BLaER1 (cell line): Measurements from ENCODE around the gene RNF113B.

Experiments used
- H3K27ac ChIP-seq: shearing (Covaris generic); formaldehyde crosslinking; 2 replicates; pipeline ENCODE4 v1.8.1; 2022
- H3K27me3 ChIP-seq: shearing (Covaris generic); formaldehyde crosslinking; 2 replicates; pipeline ENCODE4 v1.8.1; 2022
- H3K36me3 ChIP-seq: shearing (Covaris generic); formaldehyde crosslinking; 2 replicates; pipeline ENCODE4 v1.8.1; 2022
- H3K4me1 ChIP-seq: shearing (Covaris generic); formaldehyde crosslinking; 2 replicates; pipeline ENCODE4 v1.8.1; 2022
- H3K4me2 ChIP-seq: shearing (Covaris generic); formaldehyde crosslinking; 2 replicates; pipeline ENCODE4 v1.8.1; 2022
- H3K4me3 ChIP-seq: shearing (Covaris generic); formaldehyde crosslinking; 2 replicates; pipeline ENCODE4 v1.8.1; 2022
- H3K9ac ChIP-seq: shearing (Covaris generic); formaldehyde crosslinking; 2 replicates; pipeline ENCODE4 v1.8.1; 2022
- H3K9me3 ChIP-seq: shearing (Covaris generic); formaldehyde crosslinking; 2 replicates; pipeline ENCODE4 v1.8.1; 2022
- H4K20me1 ChIP-seq: shearing (Covaris generic); formaldehyde crosslinking; 2 replicates; pipeline ENCODE4 v1.8.1; 2022
- Cebpa-rat ChIP-seq: shearing (Covaris generic); IDR thresholded peaks from 2 replicates; pipeline ENCODE4 v1.8.1; 2022

The RNF113B gene

DNA sequence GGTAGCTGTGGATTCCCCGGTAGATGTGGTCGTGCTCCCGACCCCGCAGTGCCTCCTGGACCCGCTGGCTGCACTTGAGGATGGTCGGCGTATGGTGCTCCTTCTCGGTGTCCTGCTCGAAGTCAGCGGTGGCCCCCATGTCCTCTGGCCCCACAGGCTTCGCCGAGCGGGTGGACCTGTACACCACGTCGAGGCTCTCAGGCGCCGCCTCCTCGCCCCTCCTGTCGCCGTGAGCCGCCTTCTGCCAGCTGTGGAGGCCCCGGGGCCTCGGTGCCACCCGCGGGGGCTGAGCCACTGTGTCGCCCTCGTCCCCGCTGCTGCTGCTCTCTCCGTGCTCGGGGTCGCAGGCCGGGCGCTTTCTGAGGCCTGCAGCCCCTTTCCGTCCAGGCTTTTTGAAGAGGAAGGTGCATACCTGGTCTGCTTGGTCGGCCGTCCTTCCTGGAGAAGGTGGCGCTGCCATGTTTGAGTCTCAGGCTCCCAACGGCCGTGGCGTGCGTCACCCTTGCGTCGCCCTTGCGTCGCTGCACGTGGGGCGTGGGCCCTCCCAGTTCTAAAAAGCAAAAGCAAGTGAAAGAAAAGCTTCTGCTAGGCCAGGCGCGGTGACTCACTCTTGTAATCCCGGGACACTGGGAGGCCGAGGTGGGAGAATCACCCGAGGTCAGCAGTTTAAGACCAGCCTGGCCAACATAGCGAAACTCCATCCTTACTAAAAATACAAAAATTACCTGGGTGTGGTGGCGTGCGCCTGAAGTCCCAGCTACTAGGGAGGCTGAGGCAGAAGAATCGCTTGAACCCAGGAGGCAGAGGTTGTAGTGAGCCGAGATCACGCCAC lies at the start of gene RNF113B:
Gene RNF113B (minus strand): TSS at position 493 of the 832 bp plus-strand sequence. CDS start 33 bp downstream, at position 460.
- no peak within 1 kb of the TSS for H3K4me3 ChIP-seq
- peaks cover 26% of the 10 kb centered on the region for H3K36me3 ChIP-seq
- peaks cover 26% of the 10 kb centered on the region; the same call in 1 of the 2 replicates for H4K20me1 ChIP-seq
- peaks cover 52% of the 10 kb centered on the region for H3K9me3 ChIP-seq
- H3K27me3 ChIP-seq, result no peaks in the 10 kb centered on the region
- no peak within 1 kb of the TSS for H3K9ac ChIP-seq
- TF ChIP-seq Cebpa-rat, result no peak
- peaks cover 24% of the 10 kb centered on the region for H3K4me1 ChIP-seq
- no peak within 1 kb of the TSS for H3K27ac ChIP-seq
- H3K4me2 ChIP-seq, result no peak within 1 kb of the TSS

GRCh38 chr13:98226496-98226895 lies 49.4 kb upstream of the RNF113B start:
- H3K4me2 ChIP-seq, result no peak overlapping the region
- no peaks in the 10 kb centered on the region for H4K20me1 ChIP-seq
- H3K9me3 ChIP-seq, result peaks cover 64% of the 10 kb centered on the region
- peaks cover 69% of the 10 kb centered on the region for H3K36me3 ChIP-seq
- no peak overlapping the region for H3K9ac ChIP-seq
- no peak overlapping the region for H3K4me3 ChIP-seq
- TF ChIP-seq Cebpa-rat, result no peak
- no peaks in the 10 kb centered on the region for H3K27me3 ChIP-seq
- H3K27ac ChIP-seq, result no peak overlapping the region
- no peaks in the 10 kb centered on the region for H3K4me1 ChIP-seq

GRCh38 chr13:98225036-98225940 lies 48.2 kb upstream of the RNF113B start:
- Histone ChIP-seq H3K9ac (no peak overlapping the region), H3K4me1 (peaks cover 12% of the 10 kb centered on the region), H3K27ac (no peak overlapping the region), H4K20me1 (no peaks in the 10 kb centered on the region), H3K36me3 (peaks cover 57% of the 10 kb centered on the region), H3K4me2 (no peak overlapping the region), H3K27me3 (no peaks in the 10 kb centered on the region), H3K4me3 (no peak overlapping the region), H3K9me3 (peaks cover 52% of the 10 kb centered on the region)
- no peak for TF ChIP-seq Cebpa-rat

GRCh38 chr13:98224557-98224956 lies 47.5 kb upstream of the RNF113B start:
- no peak overlapping the region for H3K9ac ChIP-seq
- H3K27me3 ChIP-seq, result no peaks in the 10 kb centered on the region
- no peak overlapping the region for H3K4me2 ChIP-seq
- no peak overlapping the region for H3K27ac ChIP-seq
- H3K4me1 ChIP-seq, result peaks cover 19% of the 10 kb centered on the region
- no peak for TF ChIP-seq Cebpa-rat
- no peak overlapping the region for H3K4me3 ChIP-seq
- peaks cover 44% of the 10 kb centered on the region for H3K9me3 ChIP-seq
- no peaks in the 10 kb centered on the region for H4K20me1 ChIP-seq
- H3K36me3 ChIP-seq, result peaks cover 52% of the 10 kb centered on the region

- Histone ChIP-seq H3K4me2 (no peak overlapping the region), H3K27me3 (no peaks in the 10 kb centered on the region), H4K20me1 (no peaks in the 10 kb centered on the region), H3K4me3 (no peak overlapping the region), H3K4me1 (peaks cover 21% of the 10 kb centered on the region), H3K27ac (no peak overlapping the region), H3K36me3 (peaks cover 47% of the 10 kb centered on the region), H3K9me3 (peaks cover 36% of the 10 kb centered on the region), H3K9ac (no peak overlapping the region)
- no peak for TF ChIP-seq Cebpa-rat
Observed at GRCh38 chr13:98223741-98224140, 46.7 kb upstream of the RNF113B start.

GRCh38 chr13:98222816-98223215 lies 45.7 kb upstream of the RNF113B start:
- Histone ChIP-seq H4K20me1 (no peaks in the 10 kb centered on the region), H3K4me3 (no peak overlapping the region), H3K9me3 (peaks cover 27% of the 10 kb centered on the region), H3K36me3 (peaks cover 42% of the 10 kb centered on the region), H3K4me1 (peaks cover 21% of the 10 kb centered on the region), H3K27ac (no peak overlapping the region), H3K9ac (no peak overlapping the region), H3K4me2 (no peak overlapping the region), H3K27me3 (no peaks in the 10 kb centered on the region)
- no peak for TF ChIP-seq Cebpa-rat

DNA sequence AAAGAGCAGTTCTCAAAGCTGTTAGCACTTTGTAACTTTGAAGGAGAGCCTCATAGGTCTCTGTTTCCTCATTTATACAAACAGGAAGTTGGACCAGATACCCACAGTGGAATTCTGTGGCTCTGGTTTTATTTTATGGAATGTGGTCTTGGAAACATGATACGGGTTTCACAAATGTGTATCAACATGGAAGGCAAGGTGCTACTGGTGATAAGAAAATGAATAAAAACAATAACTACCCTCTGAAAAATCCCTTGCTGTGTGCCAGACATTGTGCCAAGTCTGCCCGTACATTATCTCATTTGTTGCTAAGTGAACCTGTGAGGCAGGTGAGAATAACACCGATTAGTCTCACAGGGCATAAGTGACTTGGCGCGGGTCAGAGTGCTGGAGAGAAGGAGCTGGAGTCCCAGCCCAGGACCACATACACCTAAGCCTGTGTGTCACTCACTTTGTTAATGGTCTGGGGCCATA lies 45.0 kb upstream of the RNF113B start:
- Histone ChIP-seq H3K4me1 (peaks cover 23% of the 10 kb centered on the region), H3K9me3 (peaks cover 20% of the 10 kb centered on the region), H3K4me2 (no peak overlapping the region), H3K4me3 (no peak overlapping the region), H3K9ac (no peak overlapping the region), H3K27me3 (no peaks in the 10 kb centered on the region), H3K36me3 (peaks cover 42% of the 10 kb centered on the region), H4K20me1 (no peaks in the 10 kb centered on the region), H3K27ac (no peak overlapping the region)
- no peak for TF ChIP-seq Cebpa-rat

GRCh38 chr13:98221234-98221633 lies 44.2 kb upstream of the RNF113B start:
- Histone ChIP-seq H3K36me3 (peaks cover 33% of the 10 kb centered on the region), H3K27me3 (no peaks in the 10 kb centered on the region), H3K9ac (no peak overlapping the region), H4K20me1 (no peaks in the 10 kb centered on the region), H3K9me3 (peaks cover 11% of the 10 kb centered on the region), H3K4me3 (no peak overlapping the region), H3K27ac (no peak overlapping the region), H3K4me2 (peak overlapping the region; percentile 47), H3K4me1 (peaks cover 32% of the 10 kb centered on the region)
- TF ChIP-seq Cebpa-rat, result no peak

DNA sequence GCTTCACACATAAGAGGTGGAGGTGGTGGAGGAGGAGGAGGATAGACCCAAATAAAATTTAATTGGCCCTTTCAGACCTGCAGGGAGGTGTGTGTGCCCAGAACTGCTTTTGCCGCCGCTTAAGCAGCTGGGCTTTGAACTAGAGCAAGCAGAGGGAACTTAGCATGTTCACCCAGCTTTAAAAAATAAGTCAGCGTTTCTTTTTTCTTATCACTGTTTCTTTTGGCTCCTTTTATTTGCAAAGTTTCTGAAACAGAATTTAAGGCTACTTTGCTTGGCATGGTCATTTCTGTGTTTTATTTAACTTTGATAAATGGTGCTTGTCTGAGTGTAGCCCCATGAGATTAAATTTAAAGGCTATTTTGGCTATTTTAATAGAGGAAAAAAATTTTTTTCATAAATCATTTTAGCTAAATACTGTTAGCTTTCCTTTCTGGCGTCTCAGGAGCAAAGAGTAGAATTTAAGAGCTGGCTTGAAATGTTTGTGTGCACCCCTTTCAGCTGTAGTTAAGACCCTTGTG lies 43.3 kb upstream of the RNF113B start:
- Histone ChIP-seq H3K9me3 (peaks cover 2% of the 10 kb centered on the region; the same call in 1 of the 2 replicates), H3K4me1 (peaks cover 38% of the 10 kb centered on the region), H3K36me3 (peaks cover 32% of the 10 kb centered on the region), H3K27me3 (no peaks in the 10 kb centered on the region), H4K20me1 (no peaks in the 10 kb centered on the region), H3K27ac (no peak overlapping the region), H3K9ac (0 out of 2 replicates have a peak overlapping the region, but pooled peaks have one; percentile 9), H3K4me2 (peak overlapping the region; percentile 47), H3K4me3 (no peak overlapping the region)
- TF ChIP-seq Cebpa-rat, result no peak
